HG03354 (cell line): ENCODE data around the gene C1orf52.

Experiments
- ATAC-seq: cut with Tn5 transposase; IDR thresholded peaks from one replicate; pipeline ENCODE4 v1.9.1; 2021; ENCODE audit warnings: mild to moderate bottlenecking; ENCODE audit not compliant: unreplicated experiment, poor library complexity, severe bottlenecking

Gene C1orf52

DNA sequence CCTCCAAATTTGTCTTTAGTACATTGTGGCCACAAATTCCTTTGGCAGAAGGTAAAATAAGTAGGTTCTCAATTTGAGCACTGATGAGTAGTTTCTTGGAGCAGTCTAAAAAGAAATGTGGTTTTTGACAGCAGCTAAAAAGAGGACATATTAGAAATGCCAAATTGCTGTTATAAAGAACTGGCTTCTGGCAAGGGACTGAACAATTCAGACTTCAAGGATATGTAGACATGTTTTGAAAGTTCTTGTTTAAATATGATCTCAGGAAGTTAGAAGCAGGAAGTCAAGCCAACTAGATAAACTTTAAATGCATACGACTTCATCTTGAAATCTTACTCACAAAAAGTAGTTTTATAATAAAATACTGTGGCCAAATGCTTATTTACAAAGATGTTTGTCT lies 18.8 kb downstream of the C1orf52 start:
- no peak for ATAC-seq

DNA sequence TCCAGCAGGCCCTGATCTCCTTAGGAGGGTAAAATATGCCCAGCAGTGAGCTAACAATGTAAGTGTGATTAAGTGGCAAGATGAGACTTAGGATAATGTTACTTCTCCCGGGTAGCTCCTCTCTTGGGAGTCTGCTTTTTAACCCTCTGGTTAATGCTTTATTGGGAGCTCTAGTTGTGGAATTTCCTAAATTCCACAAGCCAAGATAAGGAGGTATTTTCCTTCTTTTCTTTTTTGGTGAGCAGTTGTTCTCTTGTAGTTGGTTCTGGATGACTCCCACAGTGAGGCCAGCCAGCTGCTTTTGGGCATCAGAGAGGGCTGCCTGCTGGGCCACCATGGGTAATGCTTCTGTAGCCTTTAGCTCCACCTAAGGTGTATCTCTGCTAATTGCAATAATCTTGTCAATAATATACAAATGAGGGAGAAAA lies 19.3 kb downstream of the C1orf52 start:
- no peak for ATAC-seq

DNA sequence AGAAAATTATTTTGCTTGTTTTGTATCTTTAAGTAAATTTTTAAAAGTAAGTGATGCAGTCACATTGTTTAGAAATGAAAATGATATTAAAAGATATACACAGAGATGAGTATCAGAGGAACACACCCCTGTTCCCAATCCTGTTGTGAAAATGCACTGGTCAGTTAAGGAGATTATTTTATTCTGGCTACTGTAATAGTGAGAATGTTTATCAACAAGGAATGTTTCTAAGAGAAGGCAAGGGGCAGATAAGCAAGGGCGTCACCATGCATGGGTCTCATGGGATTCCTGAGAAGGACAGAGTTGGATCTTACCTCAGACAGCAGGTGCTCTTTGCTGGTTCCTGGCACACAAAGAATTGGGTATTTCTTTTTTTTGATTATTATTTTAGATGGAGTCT lies 21.8 kb downstream of the C1orf52 start:
- no peak for ATAC-seq

DNA sequence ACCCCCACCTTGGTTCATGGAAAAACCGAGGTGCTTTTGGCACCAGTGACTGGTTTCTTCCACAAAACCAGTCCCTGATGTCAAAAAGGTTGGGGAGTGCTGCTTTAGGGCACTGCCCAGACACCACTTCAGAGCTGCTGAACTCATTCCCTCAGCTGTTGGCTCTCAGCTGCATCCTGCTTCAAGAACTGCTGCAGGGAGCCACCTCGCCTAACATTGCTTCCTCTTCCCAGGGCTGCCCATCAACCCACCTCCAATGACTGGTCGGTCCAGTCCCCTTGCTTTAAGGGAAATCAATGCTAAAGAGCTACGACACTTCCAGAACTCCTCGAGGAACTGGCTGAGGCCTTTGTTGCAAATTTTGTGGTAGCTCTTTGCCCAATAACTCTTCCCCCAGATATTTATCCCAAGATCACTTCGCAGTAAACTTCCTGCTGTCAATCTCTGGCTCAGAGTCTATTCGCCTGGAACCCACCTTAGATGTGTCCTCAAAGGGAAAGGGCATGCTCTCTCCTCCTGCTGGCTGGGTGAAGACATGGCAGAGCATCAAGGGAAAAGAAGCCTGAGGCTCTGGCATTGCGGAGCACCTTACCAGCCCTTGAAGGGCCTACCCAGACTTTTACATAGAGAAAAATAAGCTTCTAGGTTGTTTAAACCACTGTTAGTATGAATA lies 29.0 kb downstream of the C1orf52 start:
- ATAC-seq: no peak

DNA sequence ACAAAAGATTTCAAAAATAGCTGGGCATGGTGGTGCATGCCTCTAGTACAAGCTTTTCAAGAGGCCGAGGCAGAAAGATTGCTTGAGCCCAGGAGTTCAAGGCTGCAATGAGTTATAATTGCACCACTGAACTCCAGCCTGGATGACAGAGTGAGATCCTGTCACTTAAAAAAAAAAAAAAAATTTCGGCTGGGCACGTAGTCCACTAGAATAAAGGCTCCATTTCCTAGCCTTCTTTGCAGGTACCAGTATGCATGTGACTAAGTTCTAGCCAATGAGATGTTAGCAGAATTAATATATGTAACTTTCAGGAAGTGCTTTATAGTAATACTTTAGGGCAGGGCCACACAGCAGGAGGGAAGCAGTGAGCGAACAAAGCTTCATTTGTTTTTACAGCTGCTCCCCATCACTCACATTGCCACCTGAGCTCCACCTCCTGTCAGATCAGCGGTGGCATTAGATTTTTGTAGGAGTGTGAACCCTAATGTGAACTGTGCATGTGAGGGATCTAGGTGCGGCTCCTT lies 29.8 kb downstream of the C1orf52 start:
- ATAC-seq: no peak

DNA sequence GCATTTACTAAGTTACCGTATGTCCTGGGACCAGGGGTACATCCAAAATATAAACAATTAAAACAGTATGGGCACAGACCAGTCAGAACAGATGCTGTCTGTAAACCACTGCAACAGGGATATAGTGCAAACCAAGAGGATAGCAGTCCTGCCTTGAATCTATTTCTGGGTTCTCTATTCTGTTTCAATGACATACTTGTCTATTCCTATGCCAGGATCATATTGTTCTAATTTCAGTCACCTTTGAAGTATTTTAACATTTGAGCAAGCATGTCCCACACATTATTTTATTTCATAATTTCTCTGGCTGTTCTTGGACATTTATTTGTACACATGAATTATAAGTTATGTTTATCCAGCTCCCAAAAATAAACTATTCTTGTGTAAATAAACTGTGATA lies 30.5 kb downstream of the C1orf52 start:
- ATAC-seq: no peak

DNA sequence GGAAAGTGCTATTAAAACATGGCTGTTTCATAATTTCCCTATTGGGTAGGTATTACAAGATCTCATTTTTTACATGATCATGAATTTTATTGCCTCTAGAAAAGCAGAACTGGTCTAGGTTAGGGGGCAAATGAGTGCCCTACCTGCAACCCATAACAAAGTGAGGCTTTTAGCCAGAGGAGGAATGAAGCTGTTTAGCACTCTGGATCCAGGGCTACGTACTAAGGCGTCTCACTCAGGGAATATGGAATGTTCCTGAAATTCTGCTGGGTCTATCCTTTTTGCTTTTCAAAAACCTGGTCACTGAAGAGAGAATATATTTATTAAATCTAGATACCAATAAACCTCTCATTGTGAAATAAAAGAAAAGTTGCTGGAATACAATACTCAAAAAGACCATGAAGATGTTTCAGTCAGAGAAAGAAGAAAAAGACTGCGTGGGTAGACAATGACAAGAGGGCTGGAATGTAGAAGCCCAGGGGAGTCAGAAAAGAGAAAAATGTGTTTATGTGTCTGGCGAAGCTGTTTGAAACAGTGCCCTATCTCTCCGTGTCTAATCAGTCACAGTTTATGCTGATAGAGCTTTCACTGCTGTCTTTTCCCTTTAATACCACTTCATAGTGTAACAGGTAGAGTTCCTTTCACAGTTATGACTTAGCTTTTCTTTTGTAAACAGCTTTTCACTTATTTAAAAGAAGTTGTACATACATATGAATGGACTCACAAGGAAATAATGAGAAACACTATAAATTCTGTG lies 33.7 kb downstream of the C1orf52 start:
- no peak for ATAC-seq

DNA sequence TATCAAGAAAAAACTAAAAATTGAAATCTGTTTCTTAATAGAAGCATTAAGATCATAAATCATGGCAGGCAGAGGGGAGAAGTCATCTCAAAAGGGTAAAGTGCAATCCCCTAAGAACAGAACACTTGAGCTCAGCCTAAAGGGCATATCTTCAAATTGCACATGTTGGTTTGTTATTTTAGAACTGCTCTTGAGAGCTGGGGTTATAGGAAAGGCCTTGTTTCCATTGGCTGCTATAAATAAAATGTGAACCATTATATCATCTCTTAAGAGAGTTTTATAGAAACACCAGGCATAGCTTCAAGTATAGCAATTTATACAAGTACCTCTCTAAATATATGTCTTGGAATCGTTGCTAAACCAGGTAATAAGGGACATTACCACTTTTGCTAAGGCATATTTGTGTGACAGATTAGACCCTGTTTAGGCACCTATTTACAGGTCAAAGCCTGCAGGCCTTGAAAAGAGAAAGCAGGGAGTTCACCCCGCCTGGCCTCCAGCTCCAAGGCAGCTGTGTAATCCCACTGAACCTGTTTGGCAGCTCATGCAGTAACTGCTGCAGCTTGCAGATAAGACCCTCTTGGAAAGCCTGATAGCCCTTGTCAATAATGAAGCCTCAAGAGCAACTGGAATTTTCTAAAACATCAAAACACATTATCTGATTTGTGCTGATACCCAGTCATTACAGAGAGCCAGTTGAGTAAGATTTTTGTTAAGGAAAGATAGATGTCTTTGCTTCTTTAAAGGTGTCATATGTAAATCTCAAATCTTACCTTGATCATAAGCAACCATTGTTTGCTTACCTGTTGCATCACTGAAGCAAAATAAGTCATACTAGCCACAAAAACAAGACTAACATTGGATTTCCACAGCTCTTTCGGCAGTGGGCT lies 34.5 kb downstream of the C1orf52 start:
- no peak for ATAC-seq

DNA sequence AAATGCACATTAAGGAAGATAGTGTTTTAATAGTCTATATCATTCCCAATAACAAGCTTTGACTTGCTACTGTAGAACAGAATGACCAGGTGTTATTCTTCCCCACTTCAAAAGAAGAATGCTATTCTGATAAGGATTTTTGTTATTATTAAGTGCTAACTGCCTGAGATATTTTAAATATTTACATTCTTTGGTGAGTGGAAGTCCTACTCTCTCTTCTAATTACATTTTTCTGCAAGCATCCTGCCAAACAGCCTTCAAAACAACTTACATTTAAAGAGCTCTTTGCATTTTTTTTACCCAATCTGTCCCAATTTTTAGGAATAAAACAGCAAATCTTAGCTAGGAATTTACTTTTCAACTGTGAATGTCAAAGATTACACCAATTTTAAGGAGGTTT lies 35.2 kb downstream of the C1orf52 start:
- ATAC-seq: no peak

DNA sequence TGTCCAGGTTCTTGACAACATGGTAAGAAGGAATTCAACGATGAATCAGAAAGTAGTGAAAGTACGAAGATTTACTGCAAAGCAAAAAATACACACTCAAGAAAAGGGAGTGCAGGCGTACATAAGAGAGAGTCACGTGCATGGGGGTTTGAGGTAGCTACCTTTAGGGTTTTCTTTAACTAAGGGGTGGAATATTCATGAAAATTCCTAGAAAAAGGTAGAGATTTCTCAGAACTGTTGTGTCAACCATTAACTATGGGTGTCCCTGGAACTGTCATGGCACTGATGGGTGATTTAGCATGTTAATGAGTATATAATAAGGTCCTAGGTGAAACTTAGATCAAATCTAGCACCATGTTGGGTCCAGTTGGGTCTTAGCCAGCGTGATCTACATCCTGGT lies 36.1 kb downstream of the C1orf52 start:
- no peak for ATAC-seq

DNA sequence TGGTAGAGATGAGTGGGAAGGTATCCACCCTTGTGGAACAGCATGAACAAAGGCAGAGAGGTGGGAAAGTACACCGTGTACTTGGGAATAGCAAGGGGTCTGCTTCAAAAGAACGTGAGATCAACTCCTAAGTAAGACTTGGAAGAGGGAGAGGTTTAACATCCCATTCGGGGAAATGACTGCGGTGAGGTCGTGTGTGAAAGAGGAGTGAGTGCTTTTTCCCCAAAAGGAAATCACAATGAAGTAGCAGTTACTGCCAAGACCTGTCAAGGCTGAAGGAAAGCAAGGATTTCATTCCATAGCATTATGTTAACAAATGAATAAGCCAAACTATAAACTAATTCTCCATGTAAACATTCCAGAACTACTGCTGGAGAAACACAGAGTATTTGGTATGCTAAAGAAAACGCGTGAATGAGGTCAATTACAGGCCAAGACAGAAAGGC lies 38.7 kb downstream of the C1orf52 start:
- no peak for ATAC-seq

DNA sequence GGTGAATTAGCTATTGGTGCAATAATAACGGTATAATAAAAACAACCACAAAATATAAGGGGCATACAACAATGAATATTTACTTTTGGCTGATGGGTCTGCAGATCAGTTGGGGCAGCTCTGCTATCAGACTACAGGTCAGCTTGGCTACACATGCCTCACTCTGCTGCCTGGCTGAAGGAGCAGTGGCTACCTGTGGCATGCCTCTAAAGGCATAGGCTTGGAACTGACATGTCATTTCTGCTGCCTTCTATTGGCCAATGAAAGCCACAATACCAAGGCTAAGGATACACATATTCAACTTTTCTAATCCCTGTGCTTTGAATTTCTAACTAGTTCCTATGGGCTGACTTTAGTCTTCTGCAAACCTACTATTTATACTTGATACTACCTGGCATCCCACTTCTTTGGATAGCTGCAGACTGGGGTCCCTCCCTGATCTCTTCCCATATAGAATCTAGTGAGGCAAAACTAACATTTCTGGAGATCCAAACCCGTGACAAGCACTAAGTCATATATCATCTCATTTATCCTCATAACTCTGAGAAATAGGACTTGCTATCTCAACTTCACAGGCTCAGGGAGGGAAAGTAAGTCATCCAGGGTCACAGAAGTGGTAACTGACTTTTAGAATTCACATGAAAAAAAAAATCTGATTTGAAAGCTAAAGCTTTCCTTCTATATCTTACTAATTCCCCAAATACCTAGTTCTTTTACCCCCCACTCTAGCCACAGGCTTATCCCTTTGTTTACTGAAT lies 39.4 kb downstream of the C1orf52 start:
- ATAC-seq: no peak

DNA sequence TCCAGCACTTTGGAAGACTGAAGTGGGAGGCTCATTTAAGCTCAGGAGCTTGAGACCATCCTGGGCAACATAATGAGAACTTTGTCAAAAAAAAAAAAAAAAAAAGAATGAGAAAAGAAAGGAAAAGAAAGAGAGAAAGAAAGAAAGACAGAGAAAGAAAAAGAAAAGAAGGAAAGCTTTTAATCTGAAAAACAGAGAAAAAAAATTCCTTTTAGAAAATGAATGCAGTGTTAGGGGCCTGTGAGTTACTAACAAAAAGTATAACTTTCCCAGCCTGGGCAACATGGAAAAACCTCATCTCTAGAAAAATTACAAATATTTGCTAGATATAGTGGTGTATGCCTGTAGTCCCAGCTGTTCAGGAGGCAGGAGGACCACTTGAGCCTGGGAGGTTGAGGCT lies 42.8 kb downstream of the C1orf52 start:
- ATAC-seq: no peak

DNA sequence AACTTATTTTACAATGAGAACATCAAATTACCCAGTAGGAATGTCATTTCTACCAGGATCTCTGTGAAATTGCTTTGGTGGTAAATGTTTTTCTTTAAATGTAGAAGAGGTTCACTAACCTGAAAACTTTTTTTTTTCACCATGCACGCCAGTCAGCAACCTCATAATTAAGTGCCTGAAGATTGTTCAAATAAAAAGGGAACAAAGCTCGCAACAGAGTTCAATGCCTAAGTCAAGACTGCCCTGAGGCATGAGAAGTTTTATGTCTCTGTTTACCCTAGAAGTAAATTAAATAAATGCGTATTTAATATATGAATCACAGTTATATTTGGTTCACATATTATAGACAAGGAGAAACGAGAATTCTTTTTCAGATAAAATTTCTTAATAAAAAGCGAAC lies 44.8 kb downstream of the C1orf52 start:
- ATAC-seq: no peak

DNA sequence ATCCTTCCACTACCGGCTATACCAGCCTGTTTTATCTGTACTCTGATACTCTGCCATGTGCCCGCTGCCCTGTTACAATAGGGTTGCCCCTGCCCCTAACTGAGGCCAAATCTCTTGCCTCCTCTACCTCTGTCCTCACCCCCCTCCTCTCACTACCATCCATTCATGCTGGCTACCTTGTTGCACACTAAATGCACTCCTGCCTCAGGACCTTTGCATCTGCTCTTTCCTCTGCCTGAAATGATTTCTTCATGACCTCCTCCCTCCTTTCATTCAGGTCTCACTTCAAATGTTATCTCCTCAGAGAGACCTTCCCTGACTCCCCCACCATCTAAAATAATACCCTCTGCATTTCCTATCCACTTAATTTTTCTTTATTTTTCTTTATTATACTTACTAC lies 51.0 kb downstream of the C1orf52 start:
- no peak for ATAC-seq

DNA sequence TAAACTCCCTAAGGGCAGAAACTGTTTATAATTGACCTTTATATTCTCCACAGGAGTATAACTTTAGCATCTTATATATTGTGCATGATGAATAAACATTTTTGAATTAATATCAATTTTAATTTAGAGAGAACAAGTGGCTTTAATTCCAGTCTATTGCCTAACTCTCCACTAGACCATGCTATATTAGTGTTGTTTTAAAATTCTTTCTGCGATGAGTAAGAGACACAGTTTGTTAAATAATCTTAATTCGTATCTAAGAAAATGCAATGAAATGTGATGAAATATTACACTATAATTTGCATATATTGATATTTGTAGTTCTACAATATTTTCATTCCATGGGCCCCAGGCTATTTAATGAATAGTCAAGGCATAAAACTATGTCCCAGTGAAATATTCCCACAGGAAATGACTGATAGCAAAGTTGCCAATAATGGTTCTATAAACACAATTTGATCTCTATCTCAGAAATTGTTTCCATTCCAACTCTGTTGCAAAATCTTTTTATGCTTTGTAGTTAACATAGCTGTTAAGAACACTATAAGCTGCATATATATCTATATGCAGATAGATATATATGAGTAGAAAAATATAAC lies 55.8 kb downstream of the C1orf52 start:
- no peak for ATAC-seq

DNA sequence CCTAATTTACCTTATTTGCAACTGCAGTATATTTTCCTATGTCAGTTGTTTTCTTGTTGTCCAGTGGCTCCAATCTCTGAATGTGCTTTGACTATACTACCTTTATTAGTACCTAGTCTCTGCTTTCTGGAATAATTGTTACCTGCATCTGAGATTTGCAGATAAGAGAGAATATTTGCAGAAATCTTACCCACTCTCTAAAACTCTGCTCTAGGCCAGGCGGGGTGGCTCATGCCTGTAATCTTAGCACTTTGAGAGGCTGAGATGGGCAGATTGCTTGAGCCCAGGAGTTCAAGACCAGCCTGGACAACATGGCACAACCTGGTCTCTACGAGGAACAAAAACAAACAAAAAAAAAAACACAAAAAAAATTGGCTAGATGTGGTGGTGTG lies 56.6 kb downstream of the C1orf52 start:
- no peak for ATAC-seq

DNA sequence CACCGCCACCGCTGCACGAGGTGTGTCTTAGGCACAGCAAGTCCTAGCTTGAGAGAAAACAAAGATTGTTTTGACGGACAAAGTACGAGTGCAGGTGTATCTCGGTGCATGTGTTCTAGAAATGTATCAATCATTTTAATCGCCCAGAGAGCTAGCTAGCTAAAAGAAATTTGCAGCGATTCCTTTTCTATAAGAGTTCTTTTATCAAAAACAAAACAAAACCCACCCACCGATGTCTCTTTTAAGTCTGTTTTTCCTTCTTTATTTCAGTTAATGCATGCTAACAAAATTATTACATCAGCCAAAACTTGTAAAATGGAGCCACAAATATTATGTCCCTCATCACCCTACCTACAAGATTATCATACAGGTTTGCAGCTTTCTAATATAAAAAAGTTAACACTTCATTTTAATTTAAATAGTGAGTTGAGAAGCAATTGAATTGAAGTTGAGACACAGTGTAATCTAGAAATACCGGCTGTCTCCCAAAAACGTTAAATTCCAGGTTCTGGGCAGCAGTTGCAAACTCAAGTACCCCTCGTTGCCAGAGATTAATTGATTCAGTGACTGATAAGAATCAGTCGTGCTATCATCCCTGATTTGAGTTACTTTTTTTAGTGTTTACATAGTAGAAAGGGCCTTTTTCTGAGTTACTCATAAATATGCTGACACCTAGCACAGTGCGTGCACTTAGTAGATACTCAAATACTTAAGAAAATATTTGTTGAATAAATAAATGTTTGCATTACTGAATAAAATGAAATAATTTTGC lies 57.2 kb downstream of the C1orf52 start:
- no peak for ATAC-seq
